IMR-90 (cell line): Measurements from ENCODE around the gene MMRN1. TPM values are rescaled to one million over a fixed set of nuclear protein-coding genes. Genes with fewer than 3 reads are reported as not detected.

ENCODE experiments used
- ATAC-seq: fragments of 200-7000 bp; cut with Tn5 transposase; 2 replicates; pipeline ENCODE4 v1.9.1; 2020; ENCODE audit warnings: low read depth, mild to moderate bottlenecking, moderate library complexity
- BruUV-seq: library from RNA; stranded (reverse); fragments of 400-500 nt; replicated peaks from 2 replicates; lab custom pipeline; 2021; lab: Mats Ljungman, UMichigan
- CTCF ChIA-PET: fragments of 300-600 bp; formaldehyde crosslinking; extraction: SDS; loops from one replicate; lab custom pipeline; 2021; ENCODE audit warnings: antibody characterized with exemption; lab: Yijun Ruan, JAX
- POLR2A ChIA-PET: fragments of 300-600 bp; sonication (Branson Sonifier 250); formaldehyde crosslinking; loops from one replicate; lab custom pipeline; 2022; ENCODE audit warnings: antibody characterized with exemption; ENCODE audit not compliant: unreplicated experiment; lab: Charles Lee
- DNase-seq: peaks from one replicate; pipeline ENCODE4 v3.0.0; 2013
- H2AFZ ChIP-seq: replicated peaks from 2 replicates; pipeline ENCODE3; 2013; ENCODE audit warnings: low read length, mild to moderate bottlenecking; ENCODE audit not compliant: poor library complexity
- H2AK5ac ChIP-seq: 2 replicates; pipeline ENCODE4 v1.6.1; 2013; ENCODE audit warnings: low read depth, low read length, inconsistent platforms
- H2AK9ac ChIP-seq: replicated peaks from 2 replicates; pipeline ENCODE3; 2013; ENCODE audit warnings: mild to moderate bottlenecking, low read depth, low read length, moderate library complexity; ENCODE audit not compliant: poor library complexity
- H2BK120ac ChIP-seq: 2 replicates; pipeline ENCODE4 v1.6.1; 2013; ENCODE audit warnings: low read depth, low read length, inconsistent platforms
- H2BK15ac ChIP-seq: 3 replicates; pipeline ENCODE4 v1.6.1; 2013; ENCODE audit warnings: low read depth, low read length, inconsistent platforms
- H2BK20ac ChIP-seq: 2 replicates; pipeline ENCODE4 v1.6.1; 2013; ENCODE audit warnings: low read depth, mild to moderate bottlenecking, inconsistent platforms, low read length, moderate library complexity
- H2BK5ac ChIP-seq: 2 replicates; pipeline ENCODE4 v1.6.1; 2013; ENCODE audit warnings: mild to moderate bottlenecking, low read depth, low read length, inconsistent platforms; ENCODE audit not compliant: poor library complexity, severe bottlenecking
- H3K14ac ChIP-seq: replicated peaks from 2 replicates; pipeline ENCODE4 v1.6.1; 2013; ENCODE audit warnings: low read depth, low read length, inconsistent platforms
- H3K18ac ChIP-seq: 2 replicates; pipeline ENCODE4 v1.6.1; 2013; ENCODE audit warnings: low read depth, low read length, control low read depth
- H3K23ac ChIP-seq: 2 replicates; pipeline ENCODE4 v1.6.1; 2013; ENCODE audit warnings: low read depth, low read length, inconsistent platforms
- H3K27ac ChIP-seq: 2 replicates; pipeline ENCODE4 v1.5.1; 2013; ENCODE audit warnings: mild to moderate bottlenecking, control low read depth, low read length; ENCODE audit not compliant: insufficient read depth
- H3K27me3 ChIP-seq: 2 replicates; pipeline ENCODE4 v1.6.1; 2013; ENCODE audit warnings: low read length; ENCODE audit not compliant: control insufficient read depth, insufficient read depth
- H3K36me3 ChIP-seq: 2 replicates; pipeline ENCODE4 v1.6.1; 2013; ENCODE audit warnings: low read length, mixed read lengths; ENCODE audit not compliant: control insufficient read depth, insufficient read depth
- H3K4ac ChIP-seq: 2 replicates; pipeline ENCODE4 v1.6.1; 2013; ENCODE audit warnings: low read depth, low read length, inconsistent platforms
- H3K4me1 ChIP-seq: 2 replicates; pipeline ENCODE4 v1.6.1; 2013; ENCODE audit warnings: low read length, mixed read lengths; ENCODE audit not compliant: control insufficient read depth, insufficient read depth
- H3K4me2 ChIP-seq: 2 replicates; pipeline ENCODE4 v1.6.1; 2013; ENCODE audit warnings: low read depth, mild to moderate bottlenecking, control low read depth, low read length, moderate library complexity
- H3K4me3 ChIP-seq: 2 replicates; pipeline ENCODE4 v1.5.1; 2013; ENCODE audit warnings: low read depth, mild to moderate bottlenecking, control low read depth, low read length, moderate library complexity; ENCODE audit not compliant: insufficient read depth
- H3K56ac ChIP-seq: 2 replicates; pipeline ENCODE4 v1.6.1; 2013; ENCODE audit warnings: low read length, inconsistent platforms; ENCODE audit not compliant: insufficient read depth; ENCODE audit errors: extremely low read depth
- H3K79me1 ChIP-seq, 2 experiments: 2 replicates each; pipeline ENCODE4 v1.6.1; 2013; ENCODE audit warnings: low read length in 2 of 2, inconsistent platforms in 1 of 2, low read depth in 1 of 2
- H3K9ac ChIP-seq: 2 replicates; pipeline ENCODE4 v1.6.1; 2013; ENCODE audit warnings: low read depth, low read length, control low read depth
- H3K9me1 ChIP-seq: 2 replicates; pipeline ENCODE4 v1.6.1; 2013; ENCODE audit warnings: low read length, inconsistent platforms; ENCODE audit not compliant: insufficient read depth
- H3K9me3 ChIP-seq: 2 replicates; pipeline ENCODE4 v1.6.1; 2013; ENCODE audit warnings: low read length; ENCODE audit not compliant: control insufficient read depth, insufficient read depth
- H4K20me1 ChIP-seq: 2 replicates; pipeline ENCODE4 v1.6.1; 2013; ENCODE audit warnings: low read length, inconsistent platforms; ENCODE audit not compliant: insufficient read depth
- H4K5ac ChIP-seq: 2 replicates; pipeline ENCODE4 v1.6.1; 2013; ENCODE audit warnings: mild to moderate bottlenecking, low read depth, low read length, control low read depth
- H4K8ac ChIP-seq, 2 experiments: 2 replicates each; pipeline ENCODE4 v1.6.1; 2013; ENCODE audit warnings: low read depth in 2 of 2, low read length in 2 of 2, control low read depth in 1 of 2, inconsistent platforms in 1 of 2
- H4K91ac ChIP-seq: 2 replicates; pipeline ENCODE4 v1.6.1; 2013; ENCODE audit warnings: low read depth, low read length, inconsistent platforms; ENCODE audit not compliant: insufficient read depth
- BHLHE40 ChIP-seq: fragments of 150-350 bp; IDR thresholded peaks from 2 replicates; pipeline ENCODE4 v1.6.1; 2016; ENCODE audit warnings: mild to moderate bottlenecking, low read depth, low read length
- CEBPB ChIP-seq: IDR thresholded peaks from 2 replicates; pipeline ENCODE4 v1.6.1; 2012; ENCODE audit warnings: low read depth, low read length, improper control_type of control experiment
- CHD1 ChIP-seq: IDR thresholded peaks from 2 replicates; pipeline ENCODE4 v1.6.1; 2012; ENCODE audit warnings: low read depth, low read length, improper control_type of control experiment
- ELK1 ChIP-seq: fragments of 150-350 bp; IDR thresholded peaks from 2 replicates; pipeline ENCODE4 v1.6.1; 2016; ENCODE audit warnings: low read depth, mild to moderate bottlenecking, low read length, moderate library complexity, borderline replicate concordance
- FOS ChIP-seq: fragments of 150-350 bp; IDR thresholded peaks from 2 replicates; pipeline ENCODE4 v1.6.1; 2016; ENCODE audit warnings: low read depth, low read length
- MAZ ChIP-seq: IDR thresholded peaks from 2 replicates; pipeline ENCODE4 v1.6.1; 2012; ENCODE audit warnings: low read depth, mild to moderate bottlenecking, low read length, improper control_type of control experiment, moderate library complexity, borderline replicate concordance
- MXI1 ChIP-seq: IDR thresholded peaks from 2 replicates; pipeline ENCODE4 v1.6.1; 2012; ENCODE audit warnings: low read depth, mild to moderate bottlenecking, low read length, moderate library complexity, borderline replicate concordance
- POLR2A ChIP-seq: IDR thresholded peaks from 2 replicates; pipeline ENCODE4 v1.6.1; 2012; ENCODE audit warnings: mild to moderate bottlenecking, low read depth, low read length
- RAD21 ChIP-seq: IDR thresholded peaks from 2 replicates; pipeline ENCODE4 v1.6.1; 2012; ENCODE audit warnings: low read length, improper control_type of control experiment
- RCOR1 ChIP-seq: IDR thresholded peaks from 2 replicates; pipeline ENCODE4 v1.6.1; 2012; ENCODE audit warnings: mild to moderate bottlenecking, low read length, improper control_type of control experiment; ENCODE audit not compliant: insufficient replicate concordance
- RFX5 ChIP-seq: IDR thresholded peaks from 2 replicates; pipeline ENCODE4 v1.8.0; 2012; ENCODE audit warnings: low read depth, mild to moderate bottlenecking, low read length, moderate library complexity
- SMC3 ChIP-seq: fragments of 150-350 bp; IDR thresholded peaks from 2 replicates; pipeline ENCODE4 v1.6.1; 2016; ENCODE audit warnings: low read depth, mild to moderate bottlenecking, antibody characterized with exemption, low read length, moderate library complexity
- USF2 ChIP-seq: fragments of 150-350 bp; IDR thresholded peaks from 2 replicates; pipeline ENCODE4 v1.6.1; 2017; ENCODE audit warnings: mild to moderate bottlenecking, antibody characterized with exemption, low read length, low read depth
- WGBS, 2 experiments: methylation state at CpG; one replicate each; pipeline versions ENCODE4 v1.1.5 to v1.1.7; 2013; ENCODE audit warnings: missing lambda C conversion rate in 2 of 2; ENCODE audit not compliant: insufficient read length in 1 of 2; ENCODE audit errors: extremely low coverage in 2 of 2; 5-methylcytosine and 5-hydroxymethylcytosine counted together
- dilution Hi-C: fragments of 300-500 bp; cut with HindIII; formaldehyde crosslinking; loops from one replicate; pipeline ENCODE4 v1.14.3; 2018; ENCODE audit warnings: low sequenced_read_pairs; ENCODE audit not compliant: unreplicated experiment
- in situ Hi-C: fragments of 300-500 bp; cut with MboI; formaldehyde crosslinking; loops from 3 replicates; pipeline ENCODE4 v1.14.3; 2019; ENCODE audit warnings: low sequenced_read_pairs, inconsistent platforms, mixed read lengths
- intact Hi-C: fragments of 100-400 bp; cut with micrococcal nuclease; formaldehyde crosslinking; loops from 2 replicates; pipeline ENCODE4 v1.10.0; 2022
- polyA plus RNA-seq, 3 experiments: library from polyadenylated mRNA; depleted of rRNA; stranded (reverse); fragments of >200 nt; gene quantifications; 2 replicates each; pipeline ENCODE4 v1.2.3, GENCODE V29; 2012; ENCODE audit warnings: low replicate concordance in 1 of 3
- total RNA-seq: library from RNA; depleted of rRNA; stranded (reverse); fragments of >200 nt; gene quantifications from 2 replicates; pipeline ENCODE4 v1.2.3, GENCODE V29; 2012
- TF ChIP-seq, protein P1 (sequence below): conservative IDR thresholded peaks from 2 replicates; pipeline ENCODE4 v1.5.1; 2012; ENCODE audit warnings: mild to moderate bottlenecking, low read depth, low read length, improper control_type of control experiment

The MMRN1 gene
- total and polyA plus RNA-seq, 2 of the 4 experiments (the other 2 are of a cell fraction), result not detected

DNA sequence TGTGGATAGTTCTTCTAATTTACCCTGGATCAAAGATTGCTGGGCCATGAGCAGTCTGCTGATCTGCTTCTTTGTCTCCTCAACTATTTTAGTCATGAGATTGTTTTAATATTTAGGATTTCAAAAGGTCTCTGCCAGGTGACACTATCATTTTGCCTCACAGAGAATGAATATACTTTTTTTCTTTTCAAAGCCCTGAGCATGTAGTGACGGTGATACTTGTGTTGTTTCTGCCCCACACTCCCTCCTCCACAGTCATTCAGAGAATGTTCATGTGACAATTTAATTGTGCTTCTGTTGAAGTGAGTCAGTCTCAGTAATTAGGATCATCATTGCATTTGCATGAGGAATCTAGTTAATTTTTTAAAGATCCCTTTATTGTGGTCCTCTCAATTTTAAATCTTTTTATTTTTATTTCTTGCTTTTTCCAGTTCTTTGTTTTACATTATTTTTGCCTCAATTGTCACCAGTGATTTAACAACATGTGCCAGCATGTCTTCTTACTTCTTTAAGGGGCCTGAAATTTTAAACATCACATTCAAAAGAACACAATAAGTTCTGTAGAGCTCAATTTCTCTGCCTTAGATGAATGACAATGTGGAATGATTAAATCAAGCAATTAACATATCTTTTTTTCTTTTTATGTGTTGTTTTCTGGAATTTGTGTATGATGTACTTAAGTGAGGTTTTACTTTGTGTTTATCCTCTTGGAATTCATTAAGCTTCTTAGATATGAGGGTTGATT, 12.3 kb downstream of the MMRN1 start:
- no peak overlapping the region for H2AFZ ChIP-seq

More for the DNA sequence above, 12.3 kb downstream of the MMRN1 start:
- Histone ChIP-seq H4K5ac (no peak overlapping the region), H3K27ac (no peak overlapping the region), H3K9ac (no peak overlapping the region), H3K27me3 (no peaks in the 10 kb centered on the region), H3K9me3 (no peaks in the 10 kb centered on the region), H3K79me1 (no peaks in the 10 kb centered on the region), H2BK5ac (no peak overlapping the region), H3K36me3 (no peaks in the 10 kb centered on the region), H3K4me2 (no peak overlapping the region), H4K20me1 (no peaks in the 10 kb centered on the region), H2BK120ac (no peak overlapping the region), H3K56ac (no peak overlapping the region), H2BK20ac (no peak overlapping the region), H4K91ac (no peak overlapping the region), H3K18ac (no peak overlapping the region), H3K4ac (no peak overlapping the region), H2AK5ac (no peak overlapping the region), H2AK9ac (no peak overlapping the region), H3K4me1 (no peaks in the 10 kb centered on the region), H3K14ac (no peak overlapping the region), H3K23ac (no peak overlapping the region), H3K4me3 (no peak overlapping the region), H3K9me1 (no peaks in the 10 kb centered on the region), H2BK15ac (no peak overlapping the region), H4K8ac (no peak overlapping the region)
- WGBS, 2 experiments, result no CpG with 5 or more reads among the region's 1 CpG
- ChIA-PET CTCF (interaction anchor here (0.8 kb wide), 1 partner anchor 425 kb away, joined by 3 read pairs; no protein-coding TSS in a partner anchor), POLR2A (no interaction called here)
- TF ChIP-seq CHD1 (no peak), FOS (no peak), MXI1 (no peak), RAD21 (no peak), RFX5 (no peak), ELK1 (no peak), MAZ (no peak), RCOR1 (no peak), SMC3 (no peak), CEBPB (no peak), BHLHE40 (no peak), USF2 (no peak), POLR2A (no peak)
- TF ChIP-seq, protein P1, sequence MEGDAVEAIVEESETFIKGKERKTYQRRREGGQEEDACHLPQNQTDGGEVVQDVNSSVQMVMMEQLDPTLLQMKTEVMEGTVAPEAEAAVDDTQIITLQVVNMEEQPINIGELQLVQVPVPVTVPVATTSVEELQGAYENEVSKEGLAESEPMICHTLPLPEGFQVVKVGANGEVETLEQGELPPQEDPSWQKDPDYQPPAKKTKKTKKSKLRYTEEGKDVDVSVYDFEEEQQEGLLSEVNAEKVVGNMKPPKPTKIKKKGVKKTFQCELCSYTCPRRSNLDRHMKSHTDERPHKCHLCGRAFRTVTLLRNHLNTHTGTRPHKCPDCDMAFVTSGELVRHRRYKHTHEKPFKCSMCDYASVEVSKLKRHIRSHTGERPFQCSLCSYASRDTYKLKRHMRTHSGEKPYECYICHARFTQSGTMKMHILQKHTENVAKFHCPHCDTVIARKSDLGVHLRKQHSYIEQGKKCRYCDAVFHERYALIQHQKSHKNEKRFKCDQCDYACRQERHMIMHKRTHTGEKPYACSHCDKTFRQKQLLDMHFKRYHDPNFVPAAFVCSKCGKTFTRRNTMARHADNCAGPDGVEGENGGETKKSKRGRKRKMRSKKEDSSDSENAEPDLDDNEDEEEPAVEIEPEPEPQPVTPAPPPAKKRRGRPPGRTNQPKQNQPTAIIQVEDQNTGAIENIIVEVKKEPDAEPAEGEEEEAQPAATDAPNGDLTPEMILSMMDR, result no peak
- no TSS peak for BruUV-seq
- DNase-seq (no peak), ATAC-seq (no peak)
- in situ Hi-C loops (loop anchor here (25.0 kb wide), 1 partner anchor 670 kb away; no protein-coding TSS in a partner anchor), intact Hi-C loops (loop anchor here (10.0 kb wide), 2 partner anchors 652 to 752 kb away; no protein-coding TSS in a partner anchor), dilution Hi-C loops (no loop called here)
